Testis (tissue), 3 donors: ENCODE data around the gene PDLIM7. TPM values are rescaled to one million over a fixed set of nuclear protein-coding genes. Genes with fewer than 3 reads are reported as not detected.

Source experiments
- DNase-seq: peaks from one replicate; pipeline ENCODE4 v3.0.0-alpha.2; 2019
- H3K27ac ChIP-seq, 2 donors: fragments of 200-600 bp; sonication (generic); one replicate each; pipeline ENCODE4 v1.5.1; 2019
- H3K27me3 ChIP-seq: fragments of 200-600 bp; sonication (generic); one replicate; pipeline ENCODE4 v1.5.1; 2019
- H3K36me3 ChIP-seq: fragments of 200-600 bp; sonication (generic); one replicate; pipeline ENCODE4 v1.5.1; 2017; ENCODE audit warnings: low read depth; ENCODE audit errors: missing control alignments
- H3K4me1 ChIP-seq: fragments of 200-600 bp; sonication (generic); one replicate; pipeline ENCODE4 v1.5.1; 2019
- H3K4me3 ChIP-seq, 2 donors: fragments of 200-600 bp; sonication (generic); one replicate each; pipeline ENCODE4 v1.5.1; 2017 to 2019
- H3K9me3 ChIP-seq: fragments of 200-600 bp; sonication (generic); one replicate; pipeline ENCODE4 v1.5.1; 2017
- POLR2A ChIP-seq: fragments of 450-650 bp; IDR thresholded peaks from one replicate; pipeline ENCODE4 v1.6.1; 2017; ENCODE audit warnings: antibody characterized with exemption, mild to moderate bottlenecking, moderate library complexity
- WGBS, 2 donors: methylation state at CpG; one replicate each; pipeline ENCODE4 v1.1.5; 2018; 5-methylcytosine and 5-hydroxymethylcytosine counted together
- intact Hi-C: fragments of 100-400 bp; cut with DNase I; formaldehyde crosslinking; loops from one replicate; pipeline ENCODE4 v1.15.1; 2023; ENCODE audit warnings: low total_unique reads
- polyA plus RNA-seq: library from polyadenylated mRNA; stranded (reverse); fragments of 350-450 nt; fragmentation: Illumina TruSeq; extraction: RNeasy Lipid Tissue Mini Kit (QIAGEN cat#74804); gene quantifications from one replicate; pipeline ENCODE4 v1.2.3, GENCODE V29; 2014; ENCODE audit warnings: low read depth, low replicate concordance; ENCODE audit not compliant: insufficient read depth
- total RNA-seq, 2 donors: library from RNA; depleted of rRNA; stranded (reverse); fragments of >200 nt; gene quantifications; one replicate each; pipeline ENCODE4 v1.2.3, GENCODE V29; 2016
- TF ChIP-seq, protein P1 (sequence below), 3 experiments: fragments of 450-650 bp in 2 of 3; fragments of 200-600 bp in 1 of 3; sonication (generic) in 1 of 3; IDR thresholded peaks; one replicate each; pipeline ENCODE4 v1.5.1; 2016 to 2019; ENCODE audit warnings: antibody characterized with exemption in 3 of 3, mild to moderate bottlenecking in 2 of 3, moderate library complexity in 1 of 3

The PDLIM7 gene
- total and polyA plus RNA-seq, 3 donors from 2014 or later = 72.2 to 118 (median 90.5) TPM

DNA sequence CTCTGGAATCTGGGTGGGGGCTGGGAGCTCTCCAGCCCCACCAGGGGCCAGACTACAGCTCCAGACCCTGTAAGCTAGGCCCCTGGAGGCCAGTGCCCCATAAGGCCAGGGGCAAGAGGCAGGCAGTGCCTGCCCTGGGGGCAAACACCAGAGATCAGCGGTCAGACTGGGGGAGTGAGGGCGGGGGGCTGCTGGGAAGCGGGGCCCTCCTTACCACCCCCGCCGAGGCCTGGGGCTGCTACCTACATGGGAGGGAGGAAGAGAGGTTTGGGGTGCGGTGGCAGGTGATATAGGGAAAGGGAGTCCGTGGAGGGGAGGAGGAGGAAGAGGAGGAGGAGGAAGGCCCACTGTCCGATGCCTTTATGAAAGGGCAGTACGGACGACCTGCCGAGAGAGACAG lies 38.0 kb downstream of the PDLIM7 start:
- Histone ChIP-seq H3K27me3 (no peaks in the 10 kb centered on the region), H3K4me3 (no peak overlapping the region), H3K27ac (no peak overlapping the region), H3K36me3 (no peaks in the 10 kb centered on the region), H3K4me1 (peaks cover 4% of the 10 kb centered on the region), H3K9me3 (no peaks in the 10 kb centered on the region)
- no peak for DNase-seq
- intact Hi-C loops = loop anchor here (5.0 kb wide), 1 partner anchor 57 kb away; the partner anchor contains the start of gene PFN3
- WGBS, 2 donors = 71 to 85% methylated on average over 10 to 11 of the region's 11 CpGs
- TF ChIP-seq, protein P1, sequence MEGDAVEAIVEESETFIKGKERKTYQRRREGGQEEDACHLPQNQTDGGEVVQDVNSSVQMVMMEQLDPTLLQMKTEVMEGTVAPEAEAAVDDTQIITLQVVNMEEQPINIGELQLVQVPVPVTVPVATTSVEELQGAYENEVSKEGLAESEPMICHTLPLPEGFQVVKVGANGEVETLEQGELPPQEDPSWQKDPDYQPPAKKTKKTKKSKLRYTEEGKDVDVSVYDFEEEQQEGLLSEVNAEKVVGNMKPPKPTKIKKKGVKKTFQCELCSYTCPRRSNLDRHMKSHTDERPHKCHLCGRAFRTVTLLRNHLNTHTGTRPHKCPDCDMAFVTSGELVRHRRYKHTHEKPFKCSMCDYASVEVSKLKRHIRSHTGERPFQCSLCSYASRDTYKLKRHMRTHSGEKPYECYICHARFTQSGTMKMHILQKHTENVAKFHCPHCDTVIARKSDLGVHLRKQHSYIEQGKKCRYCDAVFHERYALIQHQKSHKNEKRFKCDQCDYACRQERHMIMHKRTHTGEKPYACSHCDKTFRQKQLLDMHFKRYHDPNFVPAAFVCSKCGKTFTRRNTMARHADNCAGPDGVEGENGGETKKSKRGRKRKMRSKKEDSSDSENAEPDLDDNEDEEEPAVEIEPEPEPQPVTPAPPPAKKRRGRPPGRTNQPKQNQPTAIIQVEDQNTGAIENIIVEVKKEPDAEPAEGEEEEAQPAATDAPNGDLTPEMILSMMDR (IDR thresholded peaks at IDR 0.05) = no peak
- no peak for TF ChIP-seq POLR2A

DNA sequence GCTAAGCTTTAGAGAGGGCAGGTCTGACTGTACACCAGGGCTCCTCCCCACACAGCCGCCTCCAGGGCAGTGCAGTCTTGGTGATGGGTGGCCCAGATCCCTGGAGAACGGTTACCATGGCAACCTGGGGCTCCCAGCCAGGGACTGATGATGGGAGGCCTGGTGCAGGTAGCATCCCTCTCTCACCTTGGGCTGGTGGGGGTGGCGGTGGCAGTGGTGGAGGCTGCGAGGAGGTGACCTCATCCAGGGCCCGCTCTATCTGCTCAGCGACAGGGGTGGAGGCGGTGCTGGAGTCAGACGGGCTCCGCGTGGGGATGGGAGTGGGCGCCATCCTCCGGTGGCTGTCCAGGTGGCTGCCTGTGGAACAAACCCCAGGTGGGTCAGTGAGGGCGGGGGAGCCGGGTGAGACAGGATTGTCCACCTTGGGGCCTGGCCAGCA lies 38.5 kb downstream of the PDLIM7 start:
- no peak overlapping the region for H3K4me3 ChIP-seq
- peaks cover 8% of the 10 kb centered on the region for H3K4me1 ChIP-seq
- H3K9me3 ChIP-seq = no peaks in the 10 kb centered on the region
- no peak for DNase-seq
- 79 to 90% methylated on average over 4 to 14 of the region's 14 CpGs for WGBS, 2 donors
- H3K27me3 ChIP-seq = no peaks in the 10 kb centered on the region
- no peak overlapping the region for H3K27ac ChIP-seq
- intact Hi-C loops = loop anchor here (5.0 kb wide), 1 partner anchor 57 kb away; the partner anchor contains the start of gene PFN3
- TF ChIP-seq, protein P1 (IDR thresholded peaks at IDR 0.05) = no peak
- TF ChIP-seq POLR2A = no peak
- no peaks in the 10 kb centered on the region for H3K36me3 ChIP-seq

- TF ChIP-seq POLR2A = no peak
- TF ChIP-seq, protein P1 (IDR thresholded peaks at IDR 0.05) = no peak
- DNase-seq = no peak
Measured at GRCh38 chr5:177457852-177458681, 39.3 kb downstream of the PDLIM7 start.

GRCh38 chr5:177456976-177457851 lies 40.2 kb downstream of the PDLIM7 start:
- 41 to 47% methylated on average over 21 to 24 of the region's 24 CpGs for WGBS, 2 donors
- Histone ChIP-seq H3K36me3 (no peaks in the 10 kb centered on the region), H3K4me3 (no peak overlapping the region), H3K27ac (no peak overlapping the region), H3K4me1 (peaks cover 14% of the 10 kb centered on the region), H3K27me3 (no peaks in the 10 kb centered on the region), H3K9me3 (no peaks in the 10 kb centered on the region)
- TF ChIP-seq, protein P1 (IDR thresholded peaks at IDR 0.05) = peak; percentile 39 to 73 (median 65)
- no peak for TF ChIP-seq POLR2A
- peak; percentile 90 for DNase-seq
- intact Hi-C loops = loop anchor here (5.0 kb wide), 1 partner anchor 55 kb away; the partner anchor contains the start of gene PFN3

More at GRCh38 chr5:177457852-177458681, 39.3 kb downstream of the PDLIM7 start:
- Histone ChIP-seq H3K27me3 (no peaks in the 10 kb centered on the region), H3K36me3 (no peaks in the 10 kb centered on the region), H3K4me3 (no peak overlapping the region), H3K9me3 (no peaks in the 10 kb centered on the region), H3K27ac (no peak overlapping the region), H3K4me1 (peaks cover 14% of the 10 kb centered on the region)
- WGBS, 2 donors = 81 to 89% methylated on average over 7 to 20 of the region's 20 CpGs
- intact Hi-C loops = loop anchor here (5.0 kb wide), 1 partner anchor 56 kb away; the partner anchor contains the start of gene PFN3
